ENCODE data around the gene RHOT1.
"Not testable (repeated sequence)": the region's sequence is repeated elsewhere in the genome, so short reads cannot be mapped to it uniquely, and the experiment has no call there.

- not testable (repeated sequence) for TF ChIP-seq CTCF (IDR thresholded peaks at IDR 0.05; ENCODE audit: insufficient read depth, low read length); POLR2AphosphoS5 (IDR thresholded peaks at IDR 0.05; ENCODE audit: low read depth)
Measured at GRCh38 chr17:32128470-32128869, 13.8 kb upstream of the RHOT1 start.
